Fibroblast of the aortic adventitia (primary cell): ENCODE measurements around the gene MEPCE. TPM values are rescaled to one million over a fixed set of nuclear protein-coding genes. Genes with fewer than 3 reads are reported as not detected.
A peak's percentile ranks its signal among the peaks of the same experiment; 100 is the strongest.
"Not testable (repeated sequence)": the region's sequence is repeated elsewhere in the genome, so short reads cannot be mapped to it uniquely, and the experiment has no call there.

ENCODE experiments used
- DNase-seq: peaks from one replicate; pipeline ENCODE4 v3.0.0-alpha.2; 2010; ENCODE audit warnings: low read depth
- H3K4me3 ChIP-seq: 2 replicates; pipeline ENCODE4 v1.5.1; 2011; ENCODE audit warnings: low read depth, mild to moderate bottlenecking, control low read depth, low read length, moderate library complexity
- total RNA-seq: library from RNA; depleted of rRNA; stranded (reverse); fragments of >200 nt; gene quantifications from 2 replicates; pipeline ENCODE4 v1.2.3, GENCODE V29; 2012; ENCODE audit warnings: low replicate concordance
- TF ChIP-seq, protein P1 (sequence below): IDR thresholded peaks from 2 replicates; pipeline ENCODE4 v1.5.1; 2011; ENCODE audit warnings: mild to moderate bottlenecking, low read length, control low read depth, inconsistent platforms; ENCODE audit not compliant: insufficient read depth

MEPCE gene
- total RNA-seq, 1 donor = 48.0 TPM

GRCh38 chr7:100433592-100434296, 4.1 kb downstream of the MEPCE start:
- TF ChIP-seq, protein P1, sequence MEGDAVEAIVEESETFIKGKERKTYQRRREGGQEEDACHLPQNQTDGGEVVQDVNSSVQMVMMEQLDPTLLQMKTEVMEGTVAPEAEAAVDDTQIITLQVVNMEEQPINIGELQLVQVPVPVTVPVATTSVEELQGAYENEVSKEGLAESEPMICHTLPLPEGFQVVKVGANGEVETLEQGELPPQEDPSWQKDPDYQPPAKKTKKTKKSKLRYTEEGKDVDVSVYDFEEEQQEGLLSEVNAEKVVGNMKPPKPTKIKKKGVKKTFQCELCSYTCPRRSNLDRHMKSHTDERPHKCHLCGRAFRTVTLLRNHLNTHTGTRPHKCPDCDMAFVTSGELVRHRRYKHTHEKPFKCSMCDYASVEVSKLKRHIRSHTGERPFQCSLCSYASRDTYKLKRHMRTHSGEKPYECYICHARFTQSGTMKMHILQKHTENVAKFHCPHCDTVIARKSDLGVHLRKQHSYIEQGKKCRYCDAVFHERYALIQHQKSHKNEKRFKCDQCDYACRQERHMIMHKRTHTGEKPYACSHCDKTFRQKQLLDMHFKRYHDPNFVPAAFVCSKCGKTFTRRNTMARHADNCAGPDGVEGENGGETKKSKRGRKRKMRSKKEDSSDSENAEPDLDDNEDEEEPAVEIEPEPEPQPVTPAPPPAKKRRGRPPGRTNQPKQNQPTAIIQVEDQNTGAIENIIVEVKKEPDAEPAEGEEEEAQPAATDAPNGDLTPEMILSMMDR = no peak
- DNase-seq = no peak
- H3K4me3 ChIP-seq = no peak overlapping the region

DNA sequence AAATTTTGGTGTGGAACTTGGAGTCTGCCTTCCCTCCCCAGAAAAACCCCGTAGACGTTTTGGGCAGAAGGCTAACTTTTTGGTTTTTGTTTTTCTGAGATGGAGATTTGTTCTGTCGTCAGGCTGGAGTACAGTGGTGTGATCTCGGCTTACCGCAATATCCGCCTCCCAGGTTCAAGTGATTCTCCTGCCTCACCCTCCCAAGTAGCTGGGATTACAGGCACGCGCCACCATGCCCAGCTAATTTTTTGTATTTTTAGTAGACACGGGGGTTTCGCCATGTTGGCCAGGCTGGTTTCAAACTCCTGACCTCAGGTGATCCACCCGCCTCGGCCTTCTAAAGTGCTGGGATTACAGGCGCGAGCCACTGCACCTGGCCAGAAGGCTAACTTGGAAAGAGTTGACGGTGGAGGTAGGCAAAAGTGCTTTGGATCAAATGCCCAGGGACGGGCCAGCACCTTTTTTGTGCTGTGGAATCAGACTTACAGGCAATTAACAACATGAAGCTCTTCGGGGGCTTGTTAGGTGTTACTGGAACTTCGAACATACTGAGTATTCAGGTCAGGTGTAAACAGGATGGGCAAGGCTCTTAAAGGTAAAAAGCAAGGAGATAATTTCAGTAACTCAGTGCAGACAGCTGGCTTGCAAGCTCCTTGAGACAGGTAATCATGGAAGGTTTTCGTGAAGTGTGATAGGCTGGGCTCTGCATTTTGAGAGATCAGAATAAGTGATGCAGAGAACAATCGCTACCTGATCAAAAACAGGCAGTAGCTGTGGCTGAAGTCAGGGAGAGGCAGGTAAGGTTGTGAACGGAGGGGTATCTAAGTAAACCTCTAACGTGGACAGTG, 4.9 kb downstream of the MEPCE start:
- H3K4me3 ChIP-seq = peak overlapping the region; percentile 89
- TF ChIP-seq, protein P1 = no peak

DNA sequence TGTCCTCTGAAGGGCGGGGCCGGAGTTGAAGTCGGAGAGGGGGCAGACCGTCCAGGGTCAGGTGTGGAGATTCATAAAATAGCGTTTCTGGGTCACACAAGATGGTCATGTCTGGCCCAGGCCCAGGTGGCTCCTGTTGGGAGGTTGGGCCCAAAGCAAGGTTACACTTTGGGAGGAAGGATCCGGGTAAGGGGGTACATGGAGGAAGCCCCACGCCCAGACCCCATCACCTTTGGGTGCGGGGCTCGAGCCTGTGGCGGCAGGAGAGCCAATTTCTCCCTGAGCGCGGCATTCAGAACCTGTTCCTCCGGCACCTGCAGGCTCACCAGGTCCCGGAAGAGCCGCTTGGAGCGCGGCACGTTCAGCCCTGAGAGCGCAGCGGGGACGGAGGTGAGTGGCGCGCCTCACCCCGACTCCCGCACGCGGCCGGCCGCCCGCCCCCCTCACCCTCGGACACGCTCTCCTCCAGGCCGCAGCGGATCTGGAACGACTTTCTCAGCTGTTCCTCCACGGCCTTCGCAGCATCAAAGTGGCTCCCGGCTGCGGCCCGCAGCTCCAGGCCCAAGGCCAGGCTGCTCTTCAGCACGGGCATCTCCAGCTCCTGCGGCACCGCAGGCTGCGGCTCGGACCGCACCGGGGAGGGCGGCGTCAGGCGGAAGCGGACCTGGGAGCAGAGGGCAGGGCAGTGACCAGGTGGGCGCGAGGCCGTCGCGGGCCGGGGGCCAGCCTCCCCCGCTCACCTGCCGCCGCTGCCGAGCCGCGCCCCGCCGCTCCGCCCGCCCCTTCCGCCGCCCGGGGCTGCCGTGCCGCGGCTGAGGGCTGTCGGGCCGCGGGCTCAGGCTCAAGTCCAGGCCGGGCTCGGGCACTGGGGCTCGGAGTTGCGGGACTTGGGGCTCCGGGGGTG, 6.0 kb downstream of the MEPCE start:
- no peak for DNase-seq
- H3K4me3 ChIP-seq = peak overlapping the region; percentile 89
- TF ChIP-seq, protein P1 = no peak

More for the DNA sequence above, 4.9 kb downstream of the MEPCE start:
- DNase-seq = no peak

- TF ChIP-seq, protein P1 = no peak
- DNase-seq = no peak
- H3K4me3 ChIP-seq = no peak overlapping the region
These were observed 7.8 kb downstream of the MEPCE start for GRCh38 chr7:100437150-100438100.

DNA sequence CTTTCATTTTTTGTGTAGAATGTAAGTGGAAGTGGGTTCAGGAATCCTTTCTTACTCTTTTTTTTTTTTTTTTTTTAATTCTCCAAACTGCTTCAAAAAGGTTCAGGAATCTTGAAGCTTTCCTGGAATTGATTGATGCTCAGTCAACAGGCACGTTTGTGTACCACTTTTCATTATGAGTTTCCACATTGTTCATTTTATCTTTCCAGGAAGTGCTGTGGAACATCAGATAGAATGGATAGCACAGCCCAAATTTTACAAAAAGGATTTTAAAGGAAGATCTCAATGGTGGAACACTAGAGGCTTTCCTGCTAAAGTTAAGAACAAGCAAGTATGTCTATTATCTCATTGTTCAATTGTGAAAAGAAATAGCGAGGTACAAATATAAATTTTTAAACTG, 8.5 kb downstream of the MEPCE start:
- no peak overlapping the region for H3K4me3 ChIP-seq

GRCh38 chr7:100438731-100439130, 9.1 kb downstream of the MEPCE start:
- DNase-seq, H3K4me3 ChIP-seq: not testable (repeated sequence)

More for the DNA sequence above, 8.5 kb downstream of the MEPCE start:
- TF ChIP-seq, protein P1 = no peak
- DNase-seq = no peak

DNA sequence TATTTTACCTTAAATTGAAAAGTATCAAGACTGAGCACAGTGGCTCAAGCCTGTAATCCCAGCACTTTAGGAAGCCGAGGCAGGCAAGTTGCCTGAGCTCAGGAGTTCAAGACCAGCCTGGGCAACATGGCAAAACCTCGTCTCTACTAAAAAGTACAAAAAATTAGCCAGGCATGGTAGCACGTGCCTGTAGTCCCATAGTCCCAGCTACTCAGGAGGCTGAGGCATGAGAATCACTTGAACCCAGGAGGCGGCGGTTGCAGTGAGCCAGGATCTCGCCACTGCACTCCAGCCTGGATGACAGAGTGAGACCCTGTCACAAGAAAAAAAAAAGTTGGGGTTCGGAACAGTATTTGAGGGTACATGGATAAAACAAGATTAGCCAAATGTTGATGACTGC, 9.6 kb downstream of the MEPCE start:
- DNase-seq, H3K4me3 ChIP-seq: not testable (repeated sequence)
